ENCODE measurements around the gene CHAT. TPM values are rescaled to one million over a fixed set of nuclear protein-coding genes. Genes with fewer than 3 reads are reported as not detected.

CHAT gene
- total RNA-seq, 1 donor from 2014 or later: not detected

GRCh38 chr10:49696311-49696710 lies 82.5 kb downstream of the CHAT start:
- Histone ChIP-seq H3K9me3 (replicated peaks) (no peaks in the 10 kb centered on the region), H3K27ac (replicated peaks) (no peak overlapping the region), H3K4me1 (no peaks in the 10 kb centered on the region), H3K27me3 (ENCODE audit: low read depth) (peaks cover 83% of the 10 kb centered on the region), H3K36me3 (no peaks in the 10 kb centered on the region), H3K4me3 (no peak overlapping the region)
- no peak for TF ChIP-seq CTCF (IDR thresholded peaks at IDR 0.05; ENCODE audit: borderline replicate concordance)
- DNase-seq: no peak
- intact Hi-C loops (cut with micrococcal nuclease): no loop called here

GRCh38 chr10:49698679-49699078 lies 84.8 kb downstream of the CHAT start:
- Histone ChIP-seq H3K4me3 (no peak overlapping the region), H3K36me3 (no peaks in the 10 kb centered on the region), H3K27me3 (ENCODE audit: low read depth) (peaks cover 76% of the 10 kb centered on the region), H3K4me1 (no peaks in the 10 kb centered on the region), H3K27ac (replicated peaks) (no peak overlapping the region), H3K9me3 (replicated peaks) (no peaks in the 10 kb centered on the region)
- no peak for DNase-seq
- intact Hi-C loops (cut with micrococcal nuclease): no loop called here
- TF ChIP-seq CTCF (IDR thresholded peaks at IDR 0.05; ENCODE audit: borderline replicate concordance): no peak

DNA sequence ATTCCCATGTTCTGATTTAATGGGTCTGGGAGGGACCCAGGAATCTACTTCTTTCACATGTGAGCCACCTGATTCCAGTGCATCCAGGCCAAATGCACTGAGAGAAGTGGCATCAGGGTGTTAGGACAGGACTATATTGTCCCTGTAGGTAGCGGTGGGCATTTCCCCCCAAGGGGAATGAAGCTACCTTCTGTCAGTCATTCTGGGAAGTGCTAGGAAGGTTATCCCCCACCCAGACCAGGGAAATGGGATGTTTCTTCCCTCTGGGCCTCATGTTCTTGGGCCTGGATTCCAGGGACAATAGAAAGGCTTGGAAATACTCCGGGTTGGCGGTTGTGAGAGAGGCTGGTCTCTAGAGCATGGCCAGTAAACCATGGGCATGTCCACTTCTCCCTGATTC lies 86.4 kb downstream of the CHAT start:
- peaks cover 7% of the 10 kb centered on the region for H3K9me3 ChIP-seq (replicated peaks)
- H3K27me3 ChIP-seq (ENCODE audit: low read depth): peaks cover 60% of the 10 kb centered on the region
- no peak for DNase-seq
- TF ChIP-seq CTCF (IDR thresholded peaks at IDR 0.05; ENCODE audit: borderline replicate concordance): no peak
- no peak overlapping the region for H3K27ac ChIP-seq (replicated peaks)
- no peak overlapping the region for H3K4me3 ChIP-seq
- no peaks in the 10 kb centered on the region for H3K4me1 ChIP-seq
- H3K36me3 ChIP-seq: no peaks in the 10 kb centered on the region
- intact Hi-C loops (cut with micrococcal nuclease): no loop called here

- Histone ChIP-seq H3K4me1 (no peaks in the 10 kb centered on the region), H3K9me3 (replicated peaks) (peaks cover 14% of the 10 kb centered on the region), H3K27ac (replicated peaks) (no peak overlapping the region), H3K27me3 (ENCODE audit: low read depth) (peaks cover 56% of the 10 kb centered on the region), H3K36me3 (no peaks in the 10 kb centered on the region), H3K4me3 (no peak overlapping the region)
- no peak for DNase-seq
- intact Hi-C loops (cut with micrococcal nuclease): no loop called here
- no peak for TF ChIP-seq CTCF (IDR thresholded peaks at IDR 0.05; ENCODE audit: borderline replicate concordance)
These were observed 87.2 kb downstream of the CHAT start for GRCh38 chr10:49700997-49701396.

DNA sequence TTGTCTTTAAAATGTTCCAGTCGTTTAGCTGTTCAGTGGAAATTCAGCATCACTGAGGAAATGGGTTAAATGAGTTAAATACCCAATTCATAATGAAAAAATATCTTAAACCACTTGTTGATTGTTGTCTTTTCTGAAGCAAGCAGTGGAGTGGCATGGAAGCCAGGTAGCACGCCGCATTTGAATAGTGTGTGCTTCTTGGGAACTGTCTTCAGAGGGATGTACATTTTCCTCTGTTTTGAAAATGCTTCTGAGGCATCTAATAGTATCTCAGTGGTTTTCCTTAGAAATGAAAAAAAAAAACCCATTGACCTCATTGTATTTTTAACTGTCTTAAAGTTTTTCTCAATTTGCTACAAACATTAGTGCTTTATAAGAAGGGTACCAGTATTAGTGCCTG lies 93.7 kb downstream of the CHAT start:
- no peak overlapping the region for H3K27ac ChIP-seq (replicated peaks)
- DNase-seq: no peak
- H3K4me1 ChIP-seq: no peaks in the 10 kb centered on the region
- peaks cover 16% of the 10 kb centered on the region for H3K9me3 ChIP-seq (replicated peaks)
- intact Hi-C loops (cut with micrococcal nuclease): no loop called here
- H3K27me3 ChIP-seq (ENCODE audit: low read depth): peaks cover 50% of the 10 kb centered on the region
- TF ChIP-seq CTCF (IDR thresholded peaks at IDR 0.05; ENCODE audit: borderline replicate concordance): no peak
- no peaks in the 10 kb centered on the region for H3K36me3 ChIP-seq
- H3K4me3 ChIP-seq: no peak overlapping the region

DNA sequence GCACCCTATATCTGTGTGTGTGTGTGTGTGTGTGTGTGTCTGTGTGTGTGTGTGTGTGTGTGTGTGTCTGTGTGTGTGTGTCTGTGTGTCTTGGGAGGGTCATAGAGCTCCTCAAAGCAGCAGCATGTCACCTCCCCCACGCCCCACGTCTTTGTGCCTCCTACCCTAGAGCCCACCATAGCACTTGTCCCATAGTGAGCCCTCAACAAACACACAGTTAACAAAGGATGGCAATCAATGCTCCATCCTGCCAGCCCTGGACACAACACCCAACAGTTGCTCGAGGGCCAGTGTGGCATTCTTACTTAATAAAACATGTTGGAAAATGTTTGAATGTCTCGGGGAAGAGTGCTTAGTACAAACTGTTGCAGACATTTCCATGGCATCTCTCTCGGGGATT lies 96.1 kb downstream of the CHAT start:
- Histone ChIP-seq H3K36me3 (no peaks in the 10 kb centered on the region), H3K27ac (replicated peaks) (no peak overlapping the region), H3K9me3 (replicated peaks) (peaks cover 17% of the 10 kb centered on the region), H3K4me1 (no peaks in the 10 kb centered on the region), H3K27me3 (ENCODE audit: low read depth) (peaks cover 45% of the 10 kb centered on the region), H3K4me3 (no peak overlapping the region)
- intact Hi-C loops (cut with micrococcal nuclease): no loop called here
- no peak for DNase-seq
- TF ChIP-seq CTCF (IDR thresholded peaks at IDR 0.05; ENCODE audit: borderline replicate concordance): no peak

Data from left ventricle myocardium inferior (tissue), 1 donor.